ENCODE results near the gene DDX17. TPM values are rescaled to one million over a fixed set of nuclear protein-coding genes. Genes with fewer than 3 reads are reported as not detected.

The DDX17 gene
- total RNA-seq, 1 experiment from 2014 or later, result 234 TPM

DNA sequence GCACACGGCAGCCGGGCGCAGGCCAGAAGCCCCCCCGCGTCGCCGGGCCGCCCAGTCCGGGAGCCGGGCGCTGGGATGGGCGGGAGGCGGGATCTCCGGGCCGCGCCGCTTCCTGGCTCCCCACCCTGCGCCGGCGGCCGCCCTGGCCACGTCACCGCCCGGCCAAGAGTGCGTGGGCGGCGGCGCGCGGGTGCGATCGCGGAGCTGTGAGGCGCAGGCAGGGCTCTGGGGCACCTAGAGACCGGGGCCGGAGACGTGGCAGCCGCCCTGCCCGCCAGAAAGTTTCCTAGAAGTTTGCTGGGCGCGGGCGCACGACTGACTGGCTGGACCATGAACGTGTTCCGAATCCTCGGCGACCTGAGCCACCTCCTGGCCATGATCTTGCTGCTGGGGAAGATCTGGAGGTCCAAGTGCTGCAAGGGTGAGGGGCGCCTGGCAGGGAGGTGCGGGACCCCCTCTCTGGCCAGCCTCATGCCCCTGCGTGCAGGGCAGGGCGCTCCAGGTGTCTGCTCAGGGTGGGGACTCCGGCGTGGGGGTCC is 38.1 kb downstream of the DDX17 start, which contains the start of gene KDELR3:
TSS of gene KDELR3 (plus strand) at position 193 of the 539 bp plus-strand sequence. CDS start at position 331, 138 bp downstream.
- Histone ChIP-seq H3K27ac (ENCODE audit: low read depth, low read length) (peak within 1 kb of the TSS; percentile 81), H3K79me2 (ENCODE audit: insufficient read depth, low read length) (no peaks in the 10 kb centered on the region), H3K4me2 (ENCODE audit: low read length) (peak within 1 kb of the TSS; percentile 100), H3K27me3 (ENCODE audit: insufficient read depth, low read length) (no peaks in the 10 kb centered on the region), H3K4me3 (replicated peaks in 1 of 2; ENCODE audit: low read depth in 1 of 2, low read length in 2 of 2) (peak within 1 kb of the TSS; percentile 72 to 92), H3K9me3 (ENCODE audit: control insufficient read depth in 1 of 2, insufficient read depth in 1 of 2, low read depth in 1 of 2, low read length in 2 of 2) (no peaks in the 10 kb centered on the region), H3K9me2 (ENCODE audit: insufficient read depth) (no peaks in the 10 kb centered on the region), H2AFZ (ENCODE audit: low read depth, low read length, poor library complexity, severe bottlenecking) (no peak within 1 kb of the TSS), H4K20me1 (ENCODE audit: insufficient read depth) (no peaks in the 10 kb centered on the region), H3K9ac (ENCODE audit: low read length) (peak within 1 kb of the TSS; percentile 92), H3K4me1 (ENCODE audit: control insufficient read depth in 1 of 2, insufficient read depth in 2 of 2, low read length in 2 of 2) (peaks cover 6 to 29% of the 10 kb centered on the region in 2 experiments), H3K36me3 (ENCODE audit: control insufficient read depth in 1 of 2, insufficient read depth in 2 of 2, low read length in 2 of 2) (no peaks in the 10 kb centered on the region)
- ATAC-seq, result peak; percentile 94
- no TSS peak for BruUV-seq (replicated peaks)
- peak; percentile 15 for DNase-seq (ENCODE audit: low read depth, low spot score)
- POLR2A ChIA-PET, result no interaction called here
- CTCF ChIA-PET, result no interaction called here
- intact Hi-C loops (cut with micrococcal nuclease), result no loop called here
- RAD21 ChIA-PET (ENCODE audit: low non-redundant PET in 1 of 2, low total read pairs in 2 of 2, uncharacterized antibody in 2 of 2, unreplicated experiment in 2 of 2), result no interaction called here
- no peak for TF ChIP-seq ELF1 (IDR thresholded peaks at IDR 0.05; ENCODE audit: borderline replicate concordance, low read depth)
- no peak for TF ChIP-seq YY1 (IDR thresholded peaks at IDR 0.05; ENCODE audit: extremely low read depth, insufficient replicate concordance, low read depth, low read length)
- TF ChIP-seq, protein P1, sequence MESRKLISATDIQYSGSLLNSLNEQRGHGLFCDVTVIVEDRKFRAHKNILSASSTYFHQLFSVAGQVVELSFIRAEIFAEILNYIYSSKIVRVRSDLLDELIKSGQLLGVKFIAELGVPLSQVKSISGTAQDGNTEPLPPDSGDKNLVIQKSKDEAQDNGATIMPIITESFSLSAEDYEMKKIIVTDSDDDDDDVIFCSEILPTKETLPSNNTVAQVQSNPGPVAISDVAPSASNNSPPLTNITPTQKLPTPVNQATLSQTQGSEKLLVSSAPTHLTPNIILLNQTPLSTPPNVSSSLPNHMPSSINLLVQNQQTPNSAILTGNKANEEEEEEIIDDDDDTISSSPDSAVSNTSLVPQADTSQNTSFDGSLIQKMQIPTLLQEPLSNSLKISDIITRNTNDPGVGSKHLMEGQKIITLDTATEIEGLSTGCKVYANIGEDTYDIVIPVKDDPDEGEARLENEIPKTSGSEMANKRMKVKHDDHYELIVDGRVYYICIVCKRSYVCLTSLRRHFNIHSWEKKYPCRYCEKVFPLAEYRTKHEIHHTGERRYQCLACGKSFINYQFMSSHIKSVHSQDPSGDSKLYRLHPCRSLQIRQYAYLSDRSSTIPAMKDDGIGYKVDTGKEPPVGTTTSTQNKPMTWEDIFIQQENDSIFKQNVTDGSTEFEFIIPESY (IDR thresholded peaks at IDR 0.05; ENCODE audit: extremely low read depth, insufficient replicate concordance, low read length), result no peak
- no peak for TF ChIP-seq TCF7L2 (IDR thresholded peaks at IDR 0.05; ENCODE audit: borderline replicate concordance, extremely low read depth, insufficient read depth, insufficient read length)
- TF ChIP-seq POLR2AphosphoS5 (IDR thresholded peaks at IDR 0.05; ENCODE audit: low read depth, low read length), result peak; percentile 82
- no peak for TF ChIP-seq CBX3 (IDR thresholded peaks at IDR 0.05; ENCODE audit: low read depth)
- no peak for TF ChIP-seq SRF (IDR thresholded peaks at IDR 0.05; ENCODE audit: low read depth)
- TF ChIP-seq, protein P2, sequence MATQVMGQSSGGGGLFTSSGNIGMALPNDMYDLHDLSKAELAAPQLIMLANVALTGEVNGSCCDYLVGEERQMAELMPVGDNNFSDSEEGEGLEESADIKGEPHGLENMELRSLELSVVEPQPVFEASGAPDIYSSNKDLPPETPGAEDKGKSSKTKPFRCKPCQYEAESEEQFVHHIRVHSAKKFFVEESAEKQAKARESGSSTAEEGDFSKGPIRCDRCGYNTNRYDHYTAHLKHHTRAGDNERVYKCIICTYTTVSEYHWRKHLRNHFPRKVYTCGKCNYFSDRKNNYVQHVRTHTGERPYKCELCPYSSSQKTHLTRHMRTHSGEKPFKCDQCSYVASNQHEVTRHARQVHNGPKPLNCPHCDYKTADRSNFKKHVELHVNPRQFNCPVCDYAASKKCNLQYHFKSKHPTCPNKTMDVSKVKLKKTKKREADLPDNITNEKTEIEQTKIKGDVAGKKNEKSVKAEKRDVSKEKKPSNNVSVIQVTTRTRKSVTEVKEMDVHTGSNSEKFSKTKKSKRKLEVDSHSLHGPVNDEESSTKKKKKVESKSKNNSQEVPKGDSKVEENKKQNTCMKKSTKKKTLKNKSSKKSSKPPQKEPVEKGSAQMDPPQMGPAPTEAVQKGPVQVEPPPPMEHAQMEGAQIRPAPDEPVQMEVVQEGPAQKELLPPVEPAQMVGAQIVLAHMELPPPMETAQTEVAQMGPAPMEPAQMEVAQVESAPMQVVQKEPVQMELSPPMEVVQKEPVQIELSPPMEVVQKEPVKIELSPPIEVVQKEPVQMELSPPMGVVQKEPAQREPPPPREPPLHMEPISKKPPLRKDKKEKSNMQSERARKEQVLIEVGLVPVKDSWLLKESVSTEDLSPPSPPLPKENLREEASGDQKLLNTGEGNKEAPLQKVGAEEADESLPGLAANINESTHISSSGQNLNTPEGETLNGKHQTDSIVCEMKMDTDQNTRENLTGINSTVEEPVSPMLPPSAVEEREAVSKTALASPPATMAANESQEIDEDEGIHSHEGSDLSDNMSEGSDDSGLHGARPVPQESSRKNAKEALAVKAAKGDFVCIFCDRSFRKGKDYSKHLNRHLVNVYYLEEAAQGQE (IDR thresholded peaks at IDR 0.05; ENCODE audit: low read depth), result no peak
- TF ChIP-seq RAD21 (IDR thresholded peaks at IDR 0.05; ENCODE audit: low read depth), result no peak
- TF ChIP-seq CEBPB (IDR thresholded peaks at IDR 0.05; ENCODE audit: low read depth), result no peak
- TF ChIP-seq, protein P3, sequence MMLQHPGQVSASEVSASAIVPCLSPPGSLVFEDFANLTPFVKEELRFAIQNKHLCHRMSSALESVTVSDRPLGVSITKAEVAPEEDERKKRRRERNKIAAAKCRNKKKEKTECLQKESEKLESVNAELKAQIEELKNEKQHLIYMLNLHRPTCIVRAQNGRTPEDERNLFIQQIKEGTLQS (IDR thresholded peaks at IDR 0.05), result no peak
- TF ChIP-seq EZH2phosphoT487 (IDR thresholded peaks at IDR 0.05; ENCODE audit: borderline replicate concordance), result no peak
- no peak for TF ChIP-seq JUND (IDR thresholded peaks at IDR 0.05)
- no peak for TF ChIP-seq ZNF274 (IDR thresholded peaks at IDR 0.05; ENCODE audit: low read depth, low read length)
- TF ChIP-seq FOSL1 (IDR thresholded peaks at IDR 0.05; ENCODE audit: low read depth), result no peak
- peak; percentile 99 for TF ChIP-seq EGR1 (IDR thresholded peaks at IDR 0.05; ENCODE audit: low read depth)
- no peak for TF ChIP-seq SP1 (IDR thresholded peaks at IDR 0.05; ENCODE audit: low read depth)
- TF ChIP-seq, protein P4, sequence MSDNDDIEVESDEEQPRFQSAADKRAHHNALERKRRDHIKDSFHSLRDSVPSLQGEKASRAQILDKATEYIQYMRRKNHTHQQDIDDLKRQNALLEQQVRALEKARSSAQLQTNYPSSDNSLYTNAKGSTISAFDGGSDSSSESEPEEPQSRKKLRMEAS (IDR thresholded peaks at IDR 0.05), result peak; percentile 77
- no peak for TF ChIP-seq EZH2 (IDR thresholded peaks at IDR 0.05)
- TF ChIP-seq POLR2A (IDR thresholded peaks at IDR 0.05; ENCODE audit: borderline replicate concordance, extremely low read depth, insufficient read depth, insufficient read length), result peak; percentile 40
- peak; percentile 23; the same call in 1 of the 2 replicates for TF ChIP-seq ZFX (IDR thresholded peaks at IDR 0.05)

Measured in HCT116 (cell line).